Neutrophil (primary cell): ENCODE measurements around the gene UTY.
"Not testable (repeated sequence)": the region's sequence is repeated elsewhere in the genome, so short reads cannot be mapped to it uniquely, and the experiment has no call there.

Experiments used
- H3K27ac ChIP-seq: fragments of 200-600 bp; sonication (generic); 2 replicates; pipeline ENCODE4 v1.5.1; 2016; ENCODE audit warnings: mild to moderate bottlenecking, moderate library complexity
- H3K27me3 ChIP-seq: fragments of 200-600 bp; sonication (generic); 2 replicates; pipeline ENCODE4 v1.6.0; 2016; ENCODE audit warnings: mild to moderate bottlenecking
- H3K36me3 ChIP-seq: fragments of 200-600 bp; sonication (generic); 2 replicates; pipeline ENCODE4 v1.5.1; 2017
- H3K4me1 ChIP-seq, 2 experiments: fragments of 200-600 bp in 1 of 2; sonication (generic) in 1 of 2; 1 replicate in 1 of 2; 2 replicates in 1 of 2; pipeline versions ENCODE4 v1.5.1 to v1.6.1; 2013 to 2016; ENCODE audit warnings: low read depth in 1 of 2, low read length in 1 of 2, mild to moderate bottlenecking in 1 of 2, moderate library complexity in 1 of 2; ENCODE audit not compliant: control insufficient read depth in 1 of 2, insufficient read depth in 1 of 2
- H3K4me3 ChIP-seq, 2 experiments: fragments of 200-600 bp in 1 of 2; sonication (generic) in 1 of 2; 1 replicate in 1 of 2; 2 replicates in 1 of 2; pipeline ENCODE4 v1.5.1; 2013 to 2016; ENCODE audit warnings: low read depth in 1 of 2, low read length in 1 of 2, mild to moderate bottlenecking in 1 of 2, moderate library complexity in 1 of 2
- H3K9me3 ChIP-seq: fragments of 200-600 bp; sonication (generic); 2 replicates; pipeline ENCODE4 v1.5.1; 2016
- TF ChIP-seq, protein P1 (sequence below): fragments of 200-600 bp; sonication (generic); IDR thresholded peaks from 2 replicates; pipeline ENCODE4 v1.5.1; 2016; ENCODE audit warnings: antibody characterized with exemption

UTY gene

DNA sequence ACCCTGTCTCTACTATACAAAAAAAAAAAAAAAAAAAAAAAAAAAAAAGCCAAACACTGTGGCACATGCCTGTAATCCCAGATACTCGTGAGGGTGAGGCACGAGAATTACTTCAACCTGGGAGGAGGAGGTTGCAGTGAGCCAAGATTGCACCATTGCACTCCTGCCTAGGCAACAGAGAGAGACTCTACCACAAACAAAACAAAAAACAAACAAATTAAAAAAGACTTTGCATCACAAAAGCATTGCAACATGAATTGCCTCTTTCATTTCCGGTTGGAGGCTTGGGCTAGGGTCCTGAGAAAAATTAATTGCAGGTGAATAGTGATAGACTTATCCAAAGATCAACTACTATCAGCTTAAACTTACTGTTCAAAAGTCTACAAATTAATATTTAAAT lies 180.4 kb downstream of the UTY start:
- Histone ChIP-seq H3K4me3 (no peak overlapping the region), H3K27ac (peak overlapping the region; percentile 52), H3K27me3 (no peaks in the 10 kb centered on the region), H3K4me1 (peaks cover 0 to 3% of the 10 kb centered on the region in 2 experiments), H3K36me3 (peaks cover 34% of the 10 kb centered on the region), H3K9me3 (no peaks in the 10 kb centered on the region)
- TF ChIP-seq, protein P1, sequence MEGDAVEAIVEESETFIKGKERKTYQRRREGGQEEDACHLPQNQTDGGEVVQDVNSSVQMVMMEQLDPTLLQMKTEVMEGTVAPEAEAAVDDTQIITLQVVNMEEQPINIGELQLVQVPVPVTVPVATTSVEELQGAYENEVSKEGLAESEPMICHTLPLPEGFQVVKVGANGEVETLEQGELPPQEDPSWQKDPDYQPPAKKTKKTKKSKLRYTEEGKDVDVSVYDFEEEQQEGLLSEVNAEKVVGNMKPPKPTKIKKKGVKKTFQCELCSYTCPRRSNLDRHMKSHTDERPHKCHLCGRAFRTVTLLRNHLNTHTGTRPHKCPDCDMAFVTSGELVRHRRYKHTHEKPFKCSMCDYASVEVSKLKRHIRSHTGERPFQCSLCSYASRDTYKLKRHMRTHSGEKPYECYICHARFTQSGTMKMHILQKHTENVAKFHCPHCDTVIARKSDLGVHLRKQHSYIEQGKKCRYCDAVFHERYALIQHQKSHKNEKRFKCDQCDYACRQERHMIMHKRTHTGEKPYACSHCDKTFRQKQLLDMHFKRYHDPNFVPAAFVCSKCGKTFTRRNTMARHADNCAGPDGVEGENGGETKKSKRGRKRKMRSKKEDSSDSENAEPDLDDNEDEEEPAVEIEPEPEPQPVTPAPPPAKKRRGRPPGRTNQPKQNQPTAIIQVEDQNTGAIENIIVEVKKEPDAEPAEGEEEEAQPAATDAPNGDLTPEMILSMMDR, result no peak

DNA sequence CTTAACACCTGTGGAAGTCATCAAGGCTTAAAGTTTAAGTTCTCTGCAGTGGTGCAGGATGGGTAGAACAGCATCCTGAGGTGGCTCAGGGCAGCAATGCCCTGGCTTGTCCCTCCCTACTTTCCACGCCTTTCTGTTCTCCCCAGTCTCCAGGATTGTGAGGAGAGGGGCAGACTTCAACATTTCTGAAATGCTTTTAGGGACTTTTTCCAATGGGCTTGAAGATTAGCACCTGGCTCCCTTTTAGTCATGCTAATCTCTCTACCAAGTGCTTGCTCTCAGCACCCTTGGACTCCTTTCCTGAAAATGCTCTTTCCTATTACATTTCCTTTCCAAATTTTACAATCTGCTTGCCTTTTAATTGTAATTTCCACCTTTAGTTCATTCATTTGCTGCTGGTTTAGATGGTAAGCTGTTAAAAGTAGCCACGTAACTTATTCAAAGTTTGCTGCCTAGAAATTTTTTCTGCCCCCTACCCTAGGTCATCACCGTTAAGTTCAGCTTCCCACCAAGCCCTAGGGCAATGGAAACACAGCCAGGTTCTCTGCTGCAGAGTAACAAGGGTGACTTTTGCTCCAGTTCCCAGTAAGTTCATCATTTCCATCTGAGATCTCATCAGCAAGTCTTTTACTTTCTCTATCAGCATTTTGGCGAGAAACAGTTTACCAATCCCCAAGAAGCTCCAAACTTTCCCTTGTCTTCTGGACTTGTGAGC lies 183.5 kb downstream of the UTY start:
- no peaks in the 10 kb centered on the region for H3K27me3 ChIP-seq
- peaks cover 0 to 3% of the 10 kb centered on the region in 2 experiments for H3K4me1 ChIP-seq
- no peak overlapping the region for H3K27ac ChIP-seq
- TF ChIP-seq, protein P1, result no peak
- no peak overlapping the region for H3K4me3 ChIP-seq
- H3K36me3 ChIP-seq, result peaks cover 26% of the 10 kb centered on the region
- no peaks in the 10 kb centered on the region for H3K9me3 ChIP-seq

DNA sequence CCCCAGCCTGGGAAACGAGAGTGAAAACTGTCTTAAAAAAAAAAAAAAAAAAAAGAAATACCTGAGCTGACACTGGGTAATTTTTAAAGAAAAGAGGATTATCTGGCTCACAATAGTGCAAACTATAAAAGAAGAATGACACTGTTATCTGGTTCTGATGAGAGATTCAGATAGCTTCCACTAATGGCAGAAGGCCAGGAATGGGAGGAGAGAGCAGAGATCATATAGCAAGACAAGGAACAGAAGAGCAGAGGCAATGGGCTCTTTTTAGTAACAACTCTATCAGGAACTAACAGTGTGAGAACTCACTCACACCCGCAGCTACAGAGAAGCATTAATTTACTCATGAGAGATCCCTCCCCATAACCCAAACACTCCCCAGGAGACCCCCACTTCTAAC lies 184.8 kb downstream of the UTY start:
- TF ChIP-seq, protein P1, result no peak
- H3K4me3 ChIP-seq, result no peak overlapping the region
- no peaks in the 10 kb centered on the region for H3K27me3 ChIP-seq
- no peak overlapping the region for H3K27ac ChIP-seq
- no peaks in the 10 kb centered on the region for H3K9me3 ChIP-seq
- H3K4me1 ChIP-seq, result peaks cover 0 to 3% of the 10 kb centered on the region in 2 experiments
- H3K36me3 ChIP-seq, result peaks cover 26% of the 10 kb centered on the region

DNA sequence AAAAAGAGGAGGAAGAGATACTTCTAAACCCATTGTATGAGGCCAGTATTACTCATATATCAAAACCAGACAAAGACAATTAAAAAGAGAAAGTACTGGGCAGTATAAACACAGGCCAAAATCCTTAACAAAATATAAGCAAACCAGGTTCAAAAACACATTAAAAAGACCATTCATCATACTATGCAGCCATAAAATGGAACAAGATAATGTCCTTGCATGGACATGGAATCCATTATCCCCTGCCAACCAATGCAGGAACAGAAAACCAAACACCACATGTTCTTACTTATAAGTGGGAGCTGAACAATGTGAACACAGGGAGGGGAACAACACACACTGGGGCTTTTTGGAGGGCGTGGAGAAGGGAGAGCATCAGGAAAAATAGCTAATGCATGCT lies 188.6 kb downstream of the UTY start:
- H3K27me3 ChIP-seq, result no peaks in the 10 kb centered on the region
- H3K27ac ChIP-seq, result no peak overlapping the region
- no peak overlapping the region for H3K4me3 ChIP-seq
- TF ChIP-seq, protein P1, result no peak
- peaks cover 25% of the 10 kb centered on the region for H3K36me3 ChIP-seq
- H3K9me3 ChIP-seq, result no peaks in the 10 kb centered on the region
- H3K4me1 ChIP-seq, result no peaks in the 10 kb centered on the region

DNA sequence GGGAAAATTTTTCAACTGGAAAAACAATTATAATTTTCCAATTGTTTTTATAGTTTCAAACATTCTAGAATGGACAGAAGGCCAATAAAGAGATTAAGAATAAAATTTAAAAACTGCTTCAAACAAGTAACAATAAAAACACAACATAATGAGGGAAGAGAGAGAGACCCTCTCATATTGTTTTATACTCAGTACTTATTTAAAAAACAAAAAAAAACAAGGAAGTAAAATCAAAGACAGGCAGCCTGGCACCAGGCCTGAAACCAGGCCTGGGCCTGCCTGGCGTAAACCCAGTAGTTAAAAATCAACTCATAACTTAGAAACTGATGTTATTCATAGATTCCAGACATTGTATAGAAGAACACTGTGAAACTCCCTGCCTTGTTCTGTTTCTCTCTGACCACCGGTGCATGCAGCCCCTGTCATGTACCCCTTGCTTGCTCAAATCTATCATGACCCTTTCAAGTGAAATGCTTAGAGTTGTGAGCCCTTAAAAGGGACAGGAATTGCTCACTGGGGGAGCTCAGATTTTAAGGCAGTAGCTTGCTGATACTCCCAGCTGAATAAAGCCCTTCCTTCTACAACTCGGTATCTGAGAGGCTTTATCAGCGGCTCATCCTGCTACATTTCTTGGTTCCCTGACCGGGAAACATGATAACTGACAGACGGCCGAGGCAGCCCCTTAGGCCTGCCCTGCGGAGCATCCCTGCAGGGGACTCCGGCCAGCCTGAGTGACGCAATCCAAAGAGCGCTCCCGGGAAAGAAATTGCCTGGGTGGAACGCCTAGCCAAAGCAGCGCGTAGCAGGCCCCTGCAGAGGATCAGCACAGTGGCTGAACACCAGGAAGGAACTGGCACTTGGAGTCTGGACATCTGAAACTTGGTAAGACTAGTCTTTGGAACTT lies 197.4 kb downstream of the UTY start:
- peaks cover 27% of the 10 kb centered on the region for H3K36me3 ChIP-seq
- not testable (repeated sequence) for H3K4me3 ChIP-seq, H3K4me1 ChIP-seq, H3K9me3 ChIP-seq, H3K27ac ChIP-seq, H3K27me3 ChIP-seq

DNA sequence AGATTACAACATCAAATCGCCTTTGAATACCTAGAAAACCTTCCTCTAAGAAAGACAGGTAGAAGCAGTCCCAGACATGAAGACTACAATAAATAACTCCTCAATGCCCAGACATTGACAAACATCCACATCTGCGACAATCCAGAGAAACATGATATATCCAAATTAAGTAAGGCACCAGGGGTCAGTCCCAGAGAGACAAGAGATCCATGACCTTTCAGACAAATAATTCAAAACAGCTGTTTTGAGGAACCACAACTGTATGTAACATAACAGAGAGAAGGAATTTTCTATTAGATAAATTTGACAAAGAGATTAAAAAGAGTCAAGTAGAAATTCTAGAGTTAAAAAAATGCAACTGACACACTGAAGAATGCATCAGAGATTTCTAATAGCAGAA lies 200.3 kb downstream of the UTY start:
- H3K9me3 ChIP-seq, result no peaks in the 10 kb centered on the region
- TF ChIP-seq, protein P1, result no peak
- no peak overlapping the region for H3K27ac ChIP-seq
- H3K4me3 ChIP-seq, result no peak overlapping the region
- no peaks in the 10 kb centered on the region for H3K27me3 ChIP-seq
- H3K36me3 ChIP-seq, result peaks cover 19% of the 10 kb centered on the region
- no peaks in the 10 kb centered on the region for H3K4me1 ChIP-seq
